Fibroblast of lung (primary cell): ENCODE data around the gene KCNJ5. TPM values are rescaled to one million over a fixed set of nuclear protein-coding genes. Genes with fewer than 3 reads are reported as not detected.

Experiments used
- DNase-seq, 2 donors: peaks; one replicate each; pipeline versions ENCODE4 v3.0.0 to v3.0.0-alpha.2; 2010; ENCODE audit warnings: low read depth in 2 of 2
- H2AFZ ChIP-seq: 2 replicates; pipeline ENCODE4 v1.5.1; 2012; ENCODE audit warnings: low read length, control low read depth, inconsistent platforms
- H3K27ac ChIP-seq: 2 replicates; pipeline ENCODE4 v1.5.1; 2011; ENCODE audit warnings: low read length, control low read depth; ENCODE audit not compliant: insufficient read depth
- H3K27me3 ChIP-seq: 2 replicates; pipeline ENCODE4 v1.5.1; 2011; ENCODE audit warnings: mild to moderate bottlenecking, low read length; ENCODE audit not compliant: control insufficient read depth, insufficient read depth
- H3K36me3 ChIP-seq: 2 replicates; pipeline ENCODE4 v1.5.1; 2011; ENCODE audit warnings: low read length; ENCODE audit not compliant: control insufficient read depth, insufficient read depth
- H3K4me1 ChIP-seq: 2 replicates; pipeline ENCODE4 v1.5.1; 2011; ENCODE audit warnings: low read length; ENCODE audit not compliant: control insufficient read depth, insufficient read depth; ENCODE audit errors: extremely low read depth
- H3K4me2 ChIP-seq: 2 replicates; pipeline ENCODE4 v1.5.1; 2011; ENCODE audit warnings: low read length, control low read depth; ENCODE audit not compliant: insufficient read depth; ENCODE audit errors: extremely low read depth
- H3K4me3 ChIP-seq, 4 experiments: fragments of 200-600 bp in 1 of 4; sonication (generic) in 1 of 4; replicated peaks in 1 of 4; 2 replicates each; pipeline ENCODE4 v1.5.1; 2011 to 2016; ENCODE audit warnings: low read length in 4 of 4, low read depth in 3 of 4, mild to moderate bottlenecking in 3 of 4, control low read depth in 2 of 4, inconsistent platforms in 1 of 4, mixed read lengths in 1 of 4; ENCODE audit not compliant: insufficient read depth in 1 of 4; ENCODE audit errors: control extremely low read depth in 1 of 4
- H3K79me2 ChIP-seq: 2 replicates; pipeline ENCODE4 v1.5.1; 2012; ENCODE audit warnings: mild to moderate bottlenecking, low read length, inconsistent platforms; ENCODE audit not compliant: control insufficient read depth, insufficient read depth
- H3K9ac ChIP-seq: 2 replicates; pipeline ENCODE4 v1.5.1; 2011; ENCODE audit warnings: mild to moderate bottlenecking, low read length, control low read depth; ENCODE audit not compliant: insufficient read depth
- H3K9me3 ChIP-seq: 2 replicates; pipeline ENCODE4 v1.5.1; 2012; ENCODE audit warnings: low read depth, low read length; ENCODE audit not compliant: control insufficient read depth, insufficient read depth
- H4K20me1 ChIP-seq: 2 replicates; pipeline ENCODE4 v1.5.1; 2011; ENCODE audit warnings: low read length; ENCODE audit not compliant: control insufficient read depth, insufficient read depth; ENCODE audit errors: extremely low read depth
- CTCF ChIP-seq, 2 donors: IDR thresholded peaks in 1 of 2; conservative IDR thresholded peaks in 1 of 2; 1 replicate in 1 of 2; 2 replicates in 1 of 2; pipeline ENCODE4 v1.5.1; 2011 to 2012; ENCODE audit warnings: low read length in 2 of 2, control low read depth in 1 of 2, inconsistent platforms in 1 of 2, low read depth in 1 of 2, mild to moderate bottlenecking in 1 of 2
- EZH2 ChIP-seq: IDR thresholded peaks from 2 replicates; pipeline ENCODE4 v1.5.1; 2012; ENCODE audit warnings: low read length, control low read depth, mild to moderate bottlenecking; ENCODE audit errors: missing control alignments
- polyA plus RNA-seq, 2 donors: library from polyadenylated mRNA; depleted of rRNA in 1 of 2; stranded (reverse) in 1 of 2; unstranded in 1 of 2; fragments of >200 nt; gene quantifications; 2 replicates each; pipeline ENCODE4 v1.2.1, GENCODE V29; 2011 to 2012; ENCODE audit warnings: missing spikeins in 1 of 2
- total RNA-seq: library from RNA; depleted of rRNA; stranded (reverse); fragments of >200 nt; gene quantifications from 2 replicates; pipeline ENCODE4 v1.2.1, GENCODE V29; 2014

KCNJ5 gene
- total and polyA plus RNA-seq, 2 donors (not counting 1 experiment from before 2014, with no cell fraction given), result 0.24 to 0.33 TPM

DNA sequence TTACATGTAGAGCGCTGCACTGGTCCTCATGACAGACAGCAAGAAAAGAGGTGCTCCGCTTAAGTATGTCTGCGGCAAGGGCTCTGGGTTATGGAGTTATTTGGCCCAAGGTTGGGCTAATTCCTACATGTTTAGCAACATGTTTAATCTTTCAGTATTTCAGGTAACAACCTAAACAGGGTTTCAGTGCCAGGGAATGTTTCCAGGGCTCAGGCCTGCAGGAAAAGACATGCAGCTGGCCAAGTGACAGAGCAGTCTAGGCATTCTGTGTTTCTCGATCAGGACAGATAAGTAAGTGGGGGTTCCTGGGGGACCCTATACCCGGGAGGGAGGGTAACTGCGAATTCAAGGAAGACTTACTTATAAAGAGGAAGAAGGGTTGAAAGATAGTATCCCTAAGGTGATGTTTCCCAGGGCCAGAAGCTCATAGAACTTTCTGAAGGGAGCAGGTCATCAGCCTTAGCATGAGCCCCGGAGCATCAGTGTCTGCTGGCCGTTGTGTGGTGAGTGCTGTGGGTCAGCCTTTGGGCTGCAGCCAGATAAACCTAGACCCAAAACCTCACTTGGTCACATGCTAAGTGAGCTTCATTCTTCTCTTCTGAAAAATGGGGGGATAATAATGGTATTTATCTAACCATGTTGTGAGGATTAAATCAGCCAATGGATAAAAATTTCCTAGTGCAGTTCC, 18.4 kb downstream of the KCNJ5 start:
- Histone ChIP-seq H3K36me3 (no peaks in the 10 kb centered on the region), H3K9ac (no peak overlapping the region), H3K4me1 (peaks cover 19% of the 10 kb centered on the region), H3K27me3 (no peaks in the 10 kb centered on the region), H3K9me3 (no peaks in the 10 kb centered on the region), H3K4me3 (no peak overlapping the region), H3K27ac (no peak overlapping the region), H3K4me2 (peak overlapping the region; percentile 59), H4K20me1 (no peaks in the 10 kb centered on the region), H2AFZ (no peak overlapping the region), H3K79me2 (no peaks in the 10 kb centered on the region)
- TF ChIP-seq EZH2, result no peak
- no peak for TF ChIP-seq CTCF (conservative IDR thresholded peaks at IDR 0.05 in 1 of 2, IDR thresholded peaks at IDR 0.05 in 1 of 2; ENCODE audit: low read depth in 1 of 2, low read length in 2 of 2)
- no peak for DNase-seq

GRCh38 chr11:128910576-128910975, 19.4 kb downstream of the KCNJ5 start:
- Histone ChIP-seq H3K4me1 (peaks cover 17% of the 10 kb centered on the region), H2AFZ (no peak overlapping the region), H3K79me2 (no peaks in the 10 kb centered on the region), H3K9ac (no peak overlapping the region), H3K9me3 (no peaks in the 10 kb centered on the region), H4K20me1 (no peaks in the 10 kb centered on the region), H3K36me3 (no peaks in the 10 kb centered on the region), H3K27ac (no peak overlapping the region), H3K27me3 (peaks cover 3% of the 10 kb centered on the region), H3K4me2 (no peak overlapping the region), H3K4me3 (no peak overlapping the region)
- peak in 1 of 2 donors; percentile 49 for DNase-seq
- TF ChIP-seq EZH2, result no peak
- no peak for TF ChIP-seq CTCF (conservative IDR thresholded peaks at IDR 0.05 in 1 of 2, IDR thresholded peaks at IDR 0.05 in 1 of 2; ENCODE audit: low read depth in 1 of 2, low read length in 2 of 2)

GRCh38 chr11:128911239-128911638, 20.1 kb downstream of the KCNJ5 start:
- Histone ChIP-seq H3K9ac (no peak overlapping the region), H2AFZ (no peak overlapping the region), H3K4me3 (no peak overlapping the region), H3K36me3 (no peaks in the 10 kb centered on the region), H3K79me2 (no peaks in the 10 kb centered on the region), H3K4me2 (no peak overlapping the region), H3K27me3 (peaks cover 3% of the 10 kb centered on the region), H3K27ac (no peak overlapping the region), H4K20me1 (no peaks in the 10 kb centered on the region), H3K9me3 (no peaks in the 10 kb centered on the region), H3K4me1 (peaks cover 14% of the 10 kb centered on the region)
- TF ChIP-seq CTCF (conservative IDR thresholded peaks at IDR 0.05 in 1 of 2, IDR thresholded peaks at IDR 0.05 in 1 of 2; ENCODE audit: low read depth in 1 of 2, low read length in 2 of 2) (no peak), EZH2 (no peak)
- DNase-seq, result no peak
